GM12878 (cell line): ENCODE data around the gene TRMT44. TPM values are rescaled to one million over a fixed set of nuclear protein-coding genes. Genes with fewer than 3 reads are reported as not detected.

Source experiments
- ATAC-seq: fragments of 200-7000 bp; cut with Tn5 transposase; 3 replicates; pipeline ENCODE4 v1.9.1; 2020; ENCODE audit warnings: mild to moderate bottlenecking, moderate library complexity
- BruUV-seq: library from RNA; stranded (reverse); fragments of 400-500 nt; replicated peaks from 2 replicates; lab custom pipeline; 2021; lab: Mats Ljungman, UMichigan
- CTCF ChIA-PET: fragments of 300-600 bp; sonication (Branson Sonifier 250); formaldehyde crosslinking; extraction: SDS; loops from one replicate; lab custom pipeline; 2021; ENCODE audit warnings: inconsistent platforms; lab: Yijun Ruan, JAX
- POLR2A ChIA-PET: fragments of 350-600 bp; formaldehyde crosslinking; extraction: SDS; loops from one replicate; lab custom pipeline; 2021; ENCODE audit warnings: inconsistent platforms; lab: Charles Lee
- RAD21 ChIA-PET: fragments of 300-600 bp; sonication (Branson Sonifier 250); formaldehyde crosslinking; loops from one replicate; lab custom pipeline; 2023; ENCODE audit warnings: antibody characterized with exemption; ENCODE audit not compliant: unreplicated experiment; lab: Charles Lee
- SMC1A ChIA-PET: fragments of 300-600 bp; sonication (Branson Sonifier 250); formaldehyde crosslinking; loops from one replicate; lab custom pipeline; 2023; ENCODE audit not compliant: unreplicated experiment, uncharacterized antibody; lab: Charles Lee
- DNase-seq: peaks from one replicate; pipeline ENCODE4 v3.0.0-alpha.2; 2011; ENCODE audit warnings: low read depth, low spot score
- FAIRE-seq: peaks from 3 replicates; lab custom pipeline; 2011; peaks lifted over from hg19 to GRCh38; lab: Jason Lieb, UNC
- H2AFZ ChIP-seq: 2 replicates; pipeline ENCODE4 v1.6.0; 2011; ENCODE audit warnings: low read depth, low read length, control low read depth; ENCODE audit not compliant: control insufficient read depth
- H3K27ac ChIP-seq: 2 replicates; pipeline ENCODE4 v1.5.1; 2011; ENCODE audit warnings: control low read depth; ENCODE audit not compliant: control insufficient read depth, insufficient read depth
- H3K27me3 ChIP-seq, 2 experiments: replicated peaks in 1 of 2; 2 replicates each; pipeline versions ENCODE4 v1.6.0 to v1.6.1; 2011; ENCODE audit warnings: low read length in 1 of 2; ENCODE audit not compliant: control insufficient read depth in 2 of 2, insufficient read depth in 2 of 2
- H3K36me3 ChIP-seq, 2 experiments: 2 replicates each; pipeline ENCODE4 v1.5.1; 2011; ENCODE audit warnings: low read length in 1 of 2; ENCODE audit not compliant: control insufficient read depth in 2 of 2, insufficient read depth in 2 of 2
- H3K4me1 ChIP-seq: 2 replicates; pipeline ENCODE4 v1.6.1; 2011; ENCODE audit warnings: mild to moderate bottlenecking, low read length, moderate library complexity, mixed read lengths; ENCODE audit not compliant: control insufficient read depth, insufficient read depth
- H3K4me2 ChIP-seq: 2 replicates; pipeline ENCODE4 v1.6.0; 2011; ENCODE audit warnings: control low read depth; ENCODE audit not compliant: control insufficient read depth, insufficient read depth
- H3K4me3 ChIP-seq: fragments of 200-600 bp; sonication (generic); 2 replicates; pipeline ENCODE4 v1.5.1; 2016
- H3K79me2 ChIP-seq: 2 replicates; pipeline ENCODE4 v1.6.0; 2011; ENCODE audit warnings: low read length; ENCODE audit not compliant: control insufficient read depth, insufficient read depth
- H3K9ac ChIP-seq: 2 replicates; pipeline ENCODE4 v1.8.0; 2011; ENCODE audit warnings: low read length, control low read depth, mixed read lengths; ENCODE audit not compliant: control insufficient read depth, insufficient read depth
- H3K9me3 ChIP-seq: replicated peaks from 3 replicates; pipeline ENCODE4 v1.5.1; 2011; ENCODE audit warnings: mild to moderate bottlenecking, low read length; ENCODE audit not compliant: control insufficient read depth, insufficient read depth
- H4K20me1 ChIP-seq: 2 replicates; pipeline ENCODE4 v1.6.0; 2011; ENCODE audit not compliant: control insufficient read depth, insufficient read depth
- NR2C1 ChIP-seq: fragments of 450-650 bp; IDR thresholded peaks from 2 replicates; pipeline ENCODE4 v1.6.1; 2017; ENCODE audit warnings: antibody characterized with exemption, mild to moderate bottlenecking, moderate library complexity
- SMC3 ChIP-seq: IDR thresholded peaks from 2 replicates; pipeline ENCODE4 v1.6.1; 2011; ENCODE audit warnings: low read length, improper control_type of control experiment, borderline replicate concordance
- ZZZ3 ChIP-seq: IDR thresholded peaks from 2 replicates; pipeline ENCODE4 v1.6.1; 2011; ENCODE audit warnings: low read depth; ENCODE audit not compliant: control insufficient read depth, insufficient read length
- WGBS: methylation state at CpG from one replicate; pipeline ENCODE4 v1.1.6; 2016; ENCODE audit warnings: low lambda C conversion rate; ENCODE audit not compliant: insufficient replicate concordance, insufficient coverage; ENCODE audit errors: missing lambda C conversion rate; 5-methylcytosine and 5-hydroxymethylcytosine counted together
- in situ Hi-C: fragments of 300-500 bp; cut with MboI; formaldehyde crosslinking; loops from 9 replicates; pipeline ENCODE4 v1.14.3; 2018; ENCODE audit warnings: mixed read lengths
- intact Hi-C: fragments of 100-400 bp; cut with micrococcal nuclease; formaldehyde crosslinking; loops from one replicate; pipeline ENCODE4 v1.14.2; 2022; ENCODE audit not compliant: unreplicated experiment
- polyA plus RNA-seq, 11 experiments: library from polyadenylated mRNA; depleted of rRNA in 4 of 11; unstranded in 6 of 11; stranded (reverse) in 5 of 11; fragments of >200 nt; fragmentation: Nextera tagmentation in 4 of 11; fragmentation: Illumina TruSeq in 1 of 11; extraction: Ambion mirVana in 4 of 11; extraction: Trizol in 1 of 11; gene quantifications; 1 replicate in 1 of 11; 2 replicates in 10 of 11; pipeline versions ENCODE4 v1.2.1 to v1.2.3, GENCODE V29; 2011 to 2016; ENCODE audit warnings: inconsistent platforms in 2 of 11, missing spikeins in 2 of 11, low read depth in 1 of 11
- total RNA-seq, 4 experiments: library from RNA; depleted of rRNA in 3 of 4; stranded (reverse); fragments of >200 nt in 3 of 4; fragmentation: Illumina TruSeq in 1 of 4; extraction: Trizol in 1 of 4; gene quantifications; 2 replicates each; pipeline versions ENCODE4 v1.2.1 to v1.2.3, GENCODE V29; 2013 to 2021
- TF ChIP-seq, protein P1 (sequence below): IDR thresholded peaks from 2 replicates; pipeline ENCODE4 v1.6.1; 2011; ENCODE audit warnings: borderline replicate concordance, low read depth, mild to moderate bottlenecking, moderate library complexity, low read length; ENCODE audit not compliant: insufficient read depth, poor library complexity, severe bottlenecking

Gene TRMT44
- total and polyA plus RNA-seq, 10 of the 15 experiments (the other 5 are each of a cell fraction or from before 2014, with no cell fraction given), result 1.3 to 18.5 (median 10.1) TPM

DNA sequence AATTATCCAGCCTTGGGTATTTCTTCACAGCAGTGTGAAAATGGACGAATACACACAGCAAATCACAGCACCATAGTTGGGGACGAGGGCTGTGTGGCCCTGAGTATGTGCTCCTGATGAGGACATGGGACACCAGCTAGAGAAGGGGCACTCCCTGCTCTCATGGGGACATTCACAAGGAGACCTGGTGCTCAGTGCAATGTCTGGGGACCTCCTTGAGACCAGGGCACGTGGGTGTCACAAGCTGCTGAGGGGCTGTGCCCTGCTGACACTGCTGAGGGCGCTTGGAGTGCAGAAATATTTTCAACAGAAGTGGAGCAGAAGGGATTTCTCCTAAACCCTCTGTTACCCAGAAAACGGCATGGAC is 65.4 kb downstream of the TRMT44 start (continued):
- TF ChIP-seq NR2C1, result no peak
- TF ChIP-seq, protein P1, sequence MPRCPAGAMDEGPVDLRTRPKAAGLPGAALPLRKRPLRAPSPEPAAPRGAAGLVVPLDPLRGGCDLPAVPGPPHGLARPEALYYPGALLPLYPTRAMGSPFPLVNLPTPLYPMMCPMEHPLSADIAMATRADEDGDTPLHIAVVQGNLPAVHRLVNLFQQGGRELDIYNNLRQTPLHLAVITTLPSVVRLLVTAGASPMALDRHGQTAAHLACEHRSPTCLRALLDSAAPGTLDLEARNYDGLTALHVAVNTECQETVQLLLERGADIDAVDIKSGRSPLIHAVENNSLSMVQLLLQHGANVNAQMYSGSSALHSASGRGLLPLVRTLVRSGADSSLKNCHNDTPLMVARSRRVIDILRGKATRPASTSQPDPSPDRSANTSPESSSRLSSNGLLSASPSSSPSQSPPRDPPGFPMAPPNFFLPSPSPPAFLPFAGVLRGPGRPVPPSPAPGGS, result no peak
- TF ChIP-seq SMC3, result no peak
- TF ChIP-seq, all 136 proteins: peak for 0

DNA sequence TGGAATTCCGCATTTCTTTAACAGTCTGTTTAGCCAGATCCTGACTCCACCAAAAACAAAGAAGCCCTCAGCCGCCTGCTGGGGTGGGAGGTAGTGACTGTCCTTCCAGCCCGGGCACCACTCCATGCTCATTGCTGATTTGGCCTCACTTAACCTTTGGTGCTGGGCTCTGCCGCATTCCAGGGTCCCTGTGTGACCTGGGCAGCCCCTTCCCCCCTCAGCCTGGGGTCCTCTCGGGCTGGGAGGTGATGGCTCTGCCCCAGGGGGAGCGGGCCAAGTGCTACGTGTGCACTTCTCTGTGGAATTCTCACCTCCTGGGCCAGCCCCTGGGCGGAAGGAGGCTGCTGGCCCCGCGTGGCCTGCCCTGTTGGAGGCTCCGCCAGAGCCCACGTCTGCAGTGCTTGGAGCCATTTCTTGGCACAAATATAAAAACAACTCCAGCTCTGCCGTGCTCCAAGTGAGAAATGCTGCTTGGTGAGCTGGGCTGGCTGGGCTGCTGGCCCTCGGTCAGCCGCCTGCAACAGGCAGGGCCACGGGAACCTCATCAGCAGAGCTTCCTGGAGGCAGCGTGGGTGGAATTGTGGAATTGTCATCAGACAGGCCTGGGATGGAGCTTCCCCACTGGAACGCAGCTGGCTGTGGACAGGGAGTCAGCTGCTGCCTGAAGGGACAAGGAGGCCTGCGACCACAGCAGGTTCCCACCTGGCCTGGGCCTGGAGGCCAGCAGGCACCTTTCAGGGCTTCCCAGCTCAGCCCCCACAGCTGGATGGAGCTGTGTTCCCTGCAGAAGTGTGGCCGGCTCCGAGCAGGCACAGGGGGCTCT is 66.0 kb downstream of the TRMT44 start:
- Histone ChIP-seq H3K4me3 (no peak overlapping the region), H3K27me3 (no peaks in the 10 kb centered on the region), H3K4me2 (no peak overlapping the region), H3K9ac (no peak overlapping the region), H2AFZ (no peak overlapping the region), H3K27ac (no peak overlapping the region), H3K4me1 (no peaks in the 10 kb centered on the region), H3K79me2 (no peaks in the 10 kb centered on the region), H3K9me3 (no peaks in the 10 kb centered on the region; the same call in 2 of the 3 replicates), H4K20me1 (no peaks in the 10 kb centered on the region), H3K36me3 (no peaks in the 10 kb centered on the region)
- DNase-seq (no peak), FAIRE-seq (no peak), ATAC-seq (no peak)
- POLR2A ChIA-PET, result no interaction called here
- RAD21 ChIA-PET, result no interaction called here
- SMC1A ChIA-PET, result no interaction called here
- BruUV-seq, result no TSS peak
- CTCF ChIA-PET, result no interaction called here
- intact Hi-C loops (no loop called here), in situ Hi-C loops (no loop called here)
- TF ChIP-seq ZZZ3, result no peak
- 40% methylated on average over 20 of the region's 21 CpGs for WGBS
